Breast epithelium (tissue), 4 donors: ENCODE data around the gene TMCC2. TPM values are rescaled to one million over a fixed set of nuclear protein-coding genes. Genes with fewer than 3 reads are reported as not detected.
A peak's percentile ranks its signal among the peaks of the same experiment; 100 is the strongest.
"Not testable (repeated sequence)": the region's sequence is repeated elsewhere in the genome, so short reads cannot be mapped to it uniquely, and the experiment has no call there.

Experiments
- DNase-seq, 2 donors: peaks; one replicate each; pipeline ENCODE4 v3.0.0-alpha.2; 2019; ENCODE audit warnings: low spot score in 2 of 2
- H3K27ac ChIP-seq, 2 donors: fragments of 200-600 bp; sonication (generic) in 1 of 2; one replicate each; pipeline ENCODE4 v1.5.1; 2016 to 2019; ENCODE audit warnings: mild to moderate bottlenecking in 1 of 2
- H3K27me3 ChIP-seq, 2 donors: fragments of 200-600 bp; sonication (generic) in 1 of 2; one replicate each; pipeline versions ENCODE4 v1.5.1 to v1.6.0; 2017 to 2019; ENCODE audit warnings: control low read depth in 1 of 2, mild to moderate bottlenecking in 1 of 2
- H3K36me3 ChIP-seq: fragments of 200-600 bp; one replicate; pipeline ENCODE4 v1.5.1; 2019
- H3K4me1 ChIP-seq, 2 donors: fragments of 200-600 bp; sonication (generic); one replicate each; pipeline ENCODE4 v1.5.1; 2016 to 2019; ENCODE audit warnings: control low read depth in 1 of 2
- H3K4me3 ChIP-seq, 3 donors: fragments of 200-600 bp; sonication (generic); 1 replicate in 2 of 3; 2 replicates in 1 of 3; pipeline ENCODE4 v1.5.1; 2016 to 2019; ENCODE audit warnings: mild to moderate bottlenecking in 3 of 3, moderate library complexity in 2 of 3
- H3K9me3 ChIP-seq, 2 donors: fragments of 200-600 bp; sonication (generic) in 1 of 2; one replicate each; pipeline ENCODE4 v1.5.1; 2016 to 2019; ENCODE audit warnings: control low read depth in 1 of 2
- CTCF ChIP-seq, 3 donors: fragments of 450-650 bp; IDR thresholded peaks; one replicate each; pipeline ENCODE4 v1.5.1; 2016 to 2017; ENCODE audit warnings: antibody characterized with exemption in 3 of 3, mild to moderate bottlenecking in 3 of 3, moderate library complexity in 3 of 3
- POLR2A ChIP-seq: fragments of 450-650 bp; IDR thresholded peaks from one replicate; pipeline ENCODE4 v1.6.1; 2016; ENCODE audit warnings: antibody characterized with exemption, mild to moderate bottlenecking, moderate library complexity
- POLR2AphosphoS5 ChIP-seq, 3 donors: sonication (generic); formaldehyde crosslinking; IDR thresholded peaks; one replicate each; pipeline ENCODE4 v1.6.1; 2017; ENCODE audit warnings: antibody characterized with exemption in 3 of 3
- intact Hi-C: fragments of 100-400 bp; cut with DNase I; formaldehyde crosslinking; loops from one replicate; pipeline ENCODE4 v1.15.1; 2023; ENCODE audit warnings: low total_unique reads
- total RNA-seq, 3 donors: library from RNA; depleted of rRNA; stranded (reverse); fragments of >200 nt; gene quantifications; one replicate each; pipeline ENCODE4 v1.1.0, GENCODE V29; 2016

Gene TMCC2, protein sequence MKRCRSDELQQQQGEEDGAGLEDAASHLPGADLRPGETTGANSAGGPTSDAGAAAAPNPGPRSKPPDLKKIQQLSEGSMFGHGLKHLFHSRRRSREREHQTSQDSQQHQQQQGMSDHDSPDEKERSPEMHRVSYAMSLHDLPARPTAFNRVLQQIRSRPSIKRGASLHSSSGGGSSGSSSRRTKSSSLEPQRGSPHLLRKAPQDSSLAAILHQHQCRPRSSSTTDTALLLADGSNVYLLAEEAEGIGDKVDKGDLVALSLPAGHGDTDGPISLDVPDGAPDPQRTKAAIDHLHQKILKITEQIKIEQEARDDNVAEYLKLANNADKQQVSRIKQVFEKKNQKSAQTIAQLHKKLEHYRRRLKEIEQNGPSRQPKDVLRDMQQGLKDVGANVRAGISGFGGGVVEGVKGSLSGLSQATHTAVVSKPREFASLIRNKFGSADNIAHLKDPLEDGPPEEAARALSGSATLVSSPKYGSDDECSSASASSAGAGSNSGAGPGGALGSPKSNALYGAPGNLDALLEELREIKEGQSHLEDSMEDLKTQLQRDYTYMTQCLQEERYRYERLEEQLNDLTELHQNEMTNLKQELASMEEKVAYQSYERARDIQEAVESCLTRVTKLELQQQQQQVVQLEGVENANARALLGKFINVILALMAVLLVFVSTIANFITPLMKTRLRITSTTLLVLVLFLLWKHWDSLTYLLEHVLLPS
- 1 to 10 TPM; 1.1 to 2.2 (median 2.0) TPM for total RNA-seq

GRCh38 chr1:205227584-205228013, at the start of gene TMCC2:
TSS of gene TMCC2 (plus strand) at chr1:205227946. CDS start at chr1:205228565, 619 bp downstream.
- Histone ChIP-seq H3K27me3 (no peaks in the 10 kb centered on the region), H3K9me3 (no peaks in the 10 kb centered on the region), H3K4me3 (peak within 1 kb of the TSS; percentile 57 to 80 (median 70)), H3K27ac (peak within 1 kb of the TSS in 1 of 2 donors; percentile 8), H3K4me1 (peaks cover 0 to 6% of the 10 kb centered on the region in 2 donors), H3K36me3 (no peaks in the 10 kb centered on the region)
- intact Hi-C loops = no loop called here
- TF ChIP-seq CTCF (IDR thresholded peaks at IDR 0.05) = no peak
- peak in 1 of 3 donors; percentile 50 for TF ChIP-seq POLR2AphosphoS5 (IDR thresholded peaks at IDR 0.05)
- DNase-seq = peak; percentile 67 to 73

GRCh38 chr1:205179842-205180241, 47.9 kb upstream of the TMCC2 start:
- TF ChIP-seq POLR2A (no peak), CTCF (IDR thresholded peaks at IDR 0.05) (no peak), POLR2AphosphoS5 (IDR thresholded peaks at IDR 0.05) (no peak)
- Histone ChIP-seq H3K9me3 (no peaks in the 10 kb centered on the region), H3K4me3 (no peak overlapping the region), H3K36me3 (no peaks in the 10 kb centered on the region), H3K4me1 (peaks cover 0 to 11% of the 10 kb centered on the region in 2 donors), H3K27me3 (no peaks in the 10 kb centered on the region), H3K27ac (no peak overlapping the region)
- DNase-seq = no peak
- intact Hi-C loops = no loop called here

DNA sequence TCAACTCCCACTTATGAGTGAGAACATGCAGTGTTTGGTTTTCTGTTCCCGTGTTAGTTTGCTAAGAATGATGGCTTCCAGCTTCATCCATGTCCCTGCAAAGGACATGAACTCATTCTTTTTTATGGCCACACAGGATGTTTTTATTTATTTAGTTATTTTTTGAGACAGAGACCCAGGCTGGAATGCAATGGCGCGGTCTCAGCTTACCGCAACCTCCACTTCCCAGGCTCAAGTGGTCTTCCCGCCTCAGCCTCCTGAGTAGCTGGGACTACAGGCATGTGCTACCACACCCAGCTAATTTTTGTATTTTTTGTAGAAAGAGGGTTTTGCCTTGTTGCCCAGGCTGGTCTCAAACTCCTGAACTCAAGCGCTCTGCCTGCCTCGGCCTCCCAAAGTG, 47.4 kb upstream of the TMCC2 start:
- not testable (repeated sequence) for H3K9me3 ChIP-seq, H3K36me3 ChIP-seq, H3K27ac ChIP-seq

GRCh38 chr1:205182930-205183329, 44.8 kb upstream of the TMCC2 start:
- Histone ChIP-seq H3K4me3 (no peak overlapping the region), H3K4me1 (peaks cover 0 to 11% of the 10 kb centered on the region in 2 donors), H3K36me3 (no peaks in the 10 kb centered on the region), H3K27ac (peak overlapping the region; percentile 40 to 70), H3K9me3 (no peaks in the 10 kb centered on the region), H3K27me3 (no peaks in the 10 kb centered on the region)
- DNase-seq = no peak
- intact Hi-C loops = no loop called here
- no peak for TF ChIP-seq POLR2AphosphoS5 (IDR thresholded peaks at IDR 0.05)
- TF ChIP-seq CTCF (IDR thresholded peaks at IDR 0.05) = no peak
- no peak for TF ChIP-seq POLR2A

More for the DNA sequence above, 47.4 kb upstream of the TMCC2 start:
- H3K4me3 ChIP-seq, intact Hi-C loops, H3K27me3 ChIP-seq, DNase-seq: not testable (repeated sequence)
- H3K4me1 ChIP-seq = peaks cover 0 to 11% of the 10 kb centered on the region in 2 donors

DNA sequence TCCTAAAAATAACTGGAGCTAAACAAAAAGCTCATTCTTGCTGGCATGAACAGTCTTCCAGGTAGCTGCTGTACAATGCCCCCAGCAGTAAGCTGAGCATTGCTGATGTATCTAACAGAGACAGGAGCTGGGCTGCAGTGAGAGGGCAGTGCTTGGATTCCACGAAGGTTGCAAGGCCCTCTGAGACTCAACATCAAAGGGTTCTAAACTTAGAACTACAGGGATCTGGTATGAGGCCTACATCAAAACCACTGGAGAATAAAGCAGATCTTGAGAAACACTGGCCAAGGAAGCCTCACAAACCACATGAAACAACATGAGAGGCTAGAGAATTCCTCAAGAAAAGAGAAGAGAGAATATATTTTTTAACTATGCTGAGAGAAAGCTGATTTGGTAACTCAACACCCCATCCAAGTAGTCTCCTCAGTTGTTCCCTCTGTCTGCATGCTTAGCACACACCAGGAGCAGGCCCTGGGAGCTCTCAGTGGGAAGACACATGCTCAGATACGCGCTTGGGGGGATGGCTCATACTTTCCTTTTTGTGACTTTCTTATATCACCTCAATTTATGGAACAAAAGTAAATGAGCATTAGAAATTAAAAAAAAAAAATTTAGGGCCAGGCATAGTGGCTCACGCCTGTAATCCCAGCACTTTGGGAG, 43.9 kb upstream of the TMCC2 start:
- no peaks in the 10 kb centered on the region for H3K36me3 ChIP-seq
- intact Hi-C loops = no loop called here
- H3K4me1 ChIP-seq = peaks cover 0 to 11% of the 10 kb centered on the region in 2 donors
- peak overlapping the region; percentile 40 to 70 for H3K27ac ChIP-seq
- no peak overlapping the region for H3K4me3 ChIP-seq
- DNase-seq = no peak
- no peaks in the 10 kb centered on the region for H3K9me3 ChIP-seq
- H3K27me3 ChIP-seq = no peaks in the 10 kb centered on the region
- TF ChIP-seq POLR2A (no peak), CTCF (IDR thresholded peaks at IDR 0.05) (no peak), POLR2AphosphoS5 (IDR thresholded peaks at IDR 0.05) (no peak)
